ENCODE data around the gene FBXO21.

FBXO21 gene

DNA sequence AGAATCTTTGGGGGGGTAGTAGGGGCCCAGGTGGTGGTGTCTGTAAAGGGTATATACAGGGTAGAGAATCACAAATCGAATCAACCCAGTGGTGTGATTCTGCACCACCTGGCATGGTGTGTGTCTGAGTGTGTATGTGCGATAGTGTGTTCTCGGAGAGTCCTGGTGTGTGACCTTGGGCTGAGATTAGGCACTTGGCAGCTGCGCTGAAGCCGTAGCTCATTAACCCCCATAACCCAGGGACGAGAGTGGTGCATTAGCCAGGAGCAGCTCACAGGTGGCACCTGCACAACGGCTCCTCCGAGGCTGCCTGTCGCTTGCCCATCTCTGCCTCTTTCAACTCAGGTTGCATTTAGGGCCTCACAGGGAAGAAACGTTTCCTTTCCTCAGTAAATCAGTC lies 75.5 kb downstream of the FBXO21 start:
- H2BK15ac ChIP-seq (replicated peaks; ENCODE audit: low read depth): no peak overlapping the region
- no peaks in the 10 kb centered on the region for H3K79me1 ChIP-seq (ENCODE audit: low read length)
- H3K36me3 ChIP-seq (ENCODE audit: control insufficient read depth, insufficient read depth, low read length): no peaks in the 10 kb centered on the region
- no peaks in the 10 kb centered on the region for H3K79me2 ChIP-seq (ENCODE audit: control insufficient read depth, insufficient read depth, low read length)
- no peak overlapping the region for H2BK5ac ChIP-seq (ENCODE audit: low read length)
- no peaks in the 10 kb centered on the region for H3K27me3 ChIP-seq (ENCODE audit: insufficient read depth, low read length, poor library complexity)
- no peak overlapping the region for H3K18ac ChIP-seq (ENCODE audit: low read length)
- H3K56ac ChIP-seq (ENCODE audit: low read length): no peak overlapping the region
- H3K4me3 ChIP-seq (ENCODE audit: low read length): no peak overlapping the region
- H4K8ac ChIP-seq (ENCODE audit: low read depth, low read length): no peak overlapping the region
- H3K9ac ChIP-seq (ENCODE audit: low read length): no peak overlapping the region
- H3K27ac ChIP-seq (ENCODE audit: low read depth, low read length): no peak overlapping the region
- H2AK5ac ChIP-seq (ENCODE audit: low read length): no peak overlapping the region
- H4K5ac ChIP-seq (ENCODE audit: low read length): no peak overlapping the region
- H3K4ac ChIP-seq (ENCODE audit: low read depth, low read length): no peak overlapping the region
- WGBS (ENCODE audit: extremely low coverage, insufficient coverage, low lambda C conversion rate): no CpG with 5 or more reads among the region's 10 CpGs
- H3K4me1 ChIP-seq (ENCODE audit: control insufficient read depth, low read depth, low read length): peaks cover 5% of the 10 kb centered on the region
- no peak overlapping the region for H3K23ac ChIP-seq (ENCODE audit: low read length)
- H2BK120ac ChIP-seq (ENCODE audit: low read depth, low read length): no peak overlapping the region
- DNase-seq: no peak
- H3K4me2 ChIP-seq (ENCODE audit: low read length): no peak overlapping the region

DNA sequence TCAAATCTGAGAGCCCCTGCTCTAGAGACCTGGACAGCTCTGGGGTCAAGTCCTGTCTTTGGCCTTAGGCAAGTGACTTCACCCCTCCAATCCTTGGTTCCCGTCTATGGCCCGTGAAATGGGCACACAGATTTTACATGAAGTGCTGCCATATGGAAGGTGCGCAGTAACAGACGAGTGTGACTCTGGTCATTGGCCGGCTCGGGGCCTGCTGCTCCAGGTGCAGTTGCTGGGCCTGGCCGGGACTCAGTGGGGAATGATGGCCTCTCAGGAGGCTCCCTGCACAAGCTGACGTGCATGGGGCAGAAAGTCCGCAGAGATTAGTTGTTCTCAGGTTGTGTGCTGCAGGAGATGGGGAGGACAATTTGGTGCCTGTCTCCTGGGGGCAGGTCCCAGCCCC lies 77.0 kb downstream of the FBXO21 start:
- H3K56ac ChIP-seq (ENCODE audit: low read length): no peak overlapping the region
- no peaks in the 10 kb centered on the region for H3K79me2 ChIP-seq (ENCODE audit: control insufficient read depth, insufficient read depth, low read length)
- H3K4me3 ChIP-seq (ENCODE audit: low read length): no peak overlapping the region
- H3K4me2 ChIP-seq (ENCODE audit: low read length): no peak overlapping the region
- H2BK5ac ChIP-seq (ENCODE audit: low read length): no peak overlapping the region
- no peak for DNase-seq
- no peak overlapping the region for H2BK120ac ChIP-seq (ENCODE audit: low read depth, low read length)
- H3K4ac ChIP-seq (ENCODE audit: low read depth, low read length): no peak overlapping the region
- no peak overlapping the region for H4K5ac ChIP-seq (ENCODE audit: low read length)
- H2AK5ac ChIP-seq (ENCODE audit: low read length): no peak overlapping the region
- no peak overlapping the region for H3K9ac ChIP-seq (ENCODE audit: low read length)
- no peaks in the 10 kb centered on the region for H3K27me3 ChIP-seq (ENCODE audit: insufficient read depth, low read length, poor library complexity)
- no peaks in the 10 kb centered on the region for H3K36me3 ChIP-seq (ENCODE audit: control insufficient read depth, insufficient read depth, low read length)
- no peak overlapping the region for H3K27ac ChIP-seq (ENCODE audit: low read depth, low read length)
- no peaks in the 10 kb centered on the region for H3K79me1 ChIP-seq (ENCODE audit: low read length)
- no peak overlapping the region for H4K8ac ChIP-seq (ENCODE audit: low read depth, low read length)
- peaks cover 3% of the 10 kb centered on the region for H3K4me1 ChIP-seq (ENCODE audit: control insufficient read depth, low read depth, low read length)
- no CpG with 5 or more reads among the region's 9 CpGs for WGBS (ENCODE audit: extremely low coverage, insufficient coverage, low lambda C conversion rate)
- no peak overlapping the region for H3K23ac ChIP-seq (ENCODE audit: low read length)
- H3K18ac ChIP-seq (ENCODE audit: low read length): no peak overlapping the region
- H2BK15ac ChIP-seq (replicated peaks; ENCODE audit: low read depth): no peak overlapping the region

GRCh38 chr12:117111821-117112595 lies 78.3 kb downstream of the FBXO21 start:
- Histone ChIP-seq H3K9ac (ENCODE audit: low read length) (no peak overlapping the region), H2BK15ac (replicated peaks; ENCODE audit: low read depth) (no peak overlapping the region), H3K18ac (ENCODE audit: low read length) (peak overlapping the region; percentile 43), H3K36me3 (ENCODE audit: control insufficient read depth, insufficient read depth, low read length) (no peaks in the 10 kb centered on the region), H3K27me3 (ENCODE audit: insufficient read depth, low read length, poor library complexity) (no peaks in the 10 kb centered on the region), H3K4me2 (ENCODE audit: low read length) (no peak overlapping the region), H4K5ac (ENCODE audit: low read length) (no peak overlapping the region), H3K4me3 (ENCODE audit: low read length) (no peak overlapping the region), H4K8ac (ENCODE audit: low read depth, low read length) (no peak overlapping the region), H3K79me1 (ENCODE audit: low read length) (no peaks in the 10 kb centered on the region), H2BK5ac (ENCODE audit: low read length) (no peak overlapping the region), H3K4ac (ENCODE audit: low read depth, low read length) (peak overlapping the region; percentile 21), H2AK5ac (ENCODE audit: low read length) (no peak overlapping the region), H3K4me1 (ENCODE audit: control insufficient read depth, low read depth, low read length) (peaks cover 3% of the 10 kb centered on the region), H3K79me2 (ENCODE audit: control insufficient read depth, insufficient read depth, low read length) (no peaks in the 10 kb centered on the region), H2BK120ac (ENCODE audit: low read depth, low read length) (no peak overlapping the region), H3K27ac (ENCODE audit: low read depth, low read length) (no peak overlapping the region), H3K23ac (ENCODE audit: low read length) (no peak overlapping the region), H3K56ac (ENCODE audit: low read length) (peak overlapping the region; percentile 31)
- peak; percentile 49 for DNase-seq
- WGBS (ENCODE audit: extremely low coverage, insufficient coverage, low lambda C conversion rate): no CpG with 5 or more reads among the region's 15 CpGs

- no peak overlapping the region for H3K56ac ChIP-seq (ENCODE audit: low read length)
- no peak overlapping the region for H3K18ac ChIP-seq (ENCODE audit: low read length)
- no peak overlapping the region for H3K9ac ChIP-seq (ENCODE audit: low read length)
- DNase-seq: peak; percentile 57
- H2BK15ac ChIP-seq (replicated peaks; ENCODE audit: low read depth): no peak overlapping the region
- no peak overlapping the region for H3K27ac ChIP-seq (ENCODE audit: low read depth, low read length)
- H3K23ac ChIP-seq (ENCODE audit: low read length): no peak overlapping the region
- no peaks in the 10 kb centered on the region for H3K36me3 ChIP-seq (ENCODE audit: control insufficient read depth, insufficient read depth, low read length)
- WGBS (ENCODE audit: extremely low coverage, insufficient coverage, low lambda C conversion rate): no CpG with 5 or more reads among the region's 6 CpGs
- no peak overlapping the region for H2BK5ac ChIP-seq (ENCODE audit: low read length)
- H3K27me3 ChIP-seq (ENCODE audit: insufficient read depth, low read length, poor library complexity): no peaks in the 10 kb centered on the region
- H4K5ac ChIP-seq (ENCODE audit: low read length): no peak overlapping the region
- peaks cover 3% of the 10 kb centered on the region for H3K4me1 ChIP-seq (ENCODE audit: control insufficient read depth, low read depth, low read length)
- H4K8ac ChIP-seq (ENCODE audit: low read depth, low read length): no peak overlapping the region
- H3K4me3 ChIP-seq (ENCODE audit: low read length): no peak overlapping the region
- no peak overlapping the region for H3K4me2 ChIP-seq (ENCODE audit: low read length)
- no peak overlapping the region for H3K4ac ChIP-seq (ENCODE audit: low read depth, low read length)
- H2BK120ac ChIP-seq (ENCODE audit: low read depth, low read length): no peak overlapping the region
- no peaks in the 10 kb centered on the region for H3K79me1 ChIP-seq (ENCODE audit: low read length)
- no peak overlapping the region for H2AK5ac ChIP-seq (ENCODE audit: low read length)
- no peaks in the 10 kb centered on the region for H3K79me2 ChIP-seq (ENCODE audit: control insufficient read depth, insufficient read depth, low read length)
Measured at GRCh38 chr12:117111386-117111785, 78.9 kb downstream of the FBXO21 start.

DNA sequence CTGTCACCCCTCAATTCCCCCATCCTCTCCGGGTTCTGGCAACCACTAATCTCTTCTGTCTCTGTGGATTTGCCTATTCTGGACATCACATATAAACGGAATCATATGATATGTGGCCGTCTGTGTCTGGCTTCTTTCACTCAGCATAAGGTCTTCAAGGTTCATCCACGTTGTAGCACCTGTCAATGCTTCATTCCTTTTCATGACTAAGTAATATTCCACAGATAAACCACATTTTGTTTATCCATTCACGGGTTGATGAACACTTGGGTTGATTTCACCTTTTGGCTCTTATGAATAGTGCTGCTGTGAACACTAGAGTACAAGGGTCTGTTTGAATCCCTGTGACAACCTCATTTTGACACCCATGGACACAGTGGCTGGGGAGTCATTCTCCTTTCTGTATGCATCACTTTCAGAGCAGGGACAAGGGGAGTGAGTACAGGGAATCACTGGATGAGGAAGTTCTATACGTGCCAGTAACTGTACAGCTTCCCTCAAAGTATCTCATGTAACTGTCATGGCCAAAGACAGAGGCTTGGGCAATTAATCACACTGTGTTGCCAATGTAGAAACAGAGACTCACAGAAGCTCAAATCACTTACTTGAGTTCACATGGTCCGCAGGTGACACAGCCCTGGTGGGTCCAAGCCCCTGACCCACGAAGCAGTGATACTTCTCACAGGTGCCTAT lies 80.2 kb downstream of the FBXO21 start:
- peaks cover 3% of the 10 kb centered on the region for H3K4me1 ChIP-seq (ENCODE audit: control insufficient read depth, low read depth, low read length)
- H3K4ac ChIP-seq (ENCODE audit: low read depth, low read length): no peak overlapping the region
- no CpG with 5 or more reads among the region's 8 CpGs for WGBS (ENCODE audit: extremely low coverage, insufficient coverage, low lambda C conversion rate)

More for the DNA sequence above, 80.2 kb downstream of the FBXO21 start:
- no peak overlapping the region for H3K4me2 ChIP-seq (ENCODE audit: low read length)
- no peak overlapping the region for H3K23ac ChIP-seq (ENCODE audit: low read length)
- no peak overlapping the region for H2AK5ac ChIP-seq (ENCODE audit: low read length)
- no peak overlapping the region for H2BK5ac ChIP-seq (ENCODE audit: low read length)
- no peak for DNase-seq
- no peak overlapping the region for H3K9ac ChIP-seq (ENCODE audit: low read length)
- no peaks in the 10 kb centered on the region for H3K27me3 ChIP-seq (ENCODE audit: insufficient read depth, low read length, poor library complexity)
- H4K8ac ChIP-seq (ENCODE audit: low read depth, low read length): no peak overlapping the region
- no peak overlapping the region for H3K18ac ChIP-seq (ENCODE audit: low read length)
- no peak overlapping the region for H4K5ac ChIP-seq (ENCODE audit: low read length)
- no peaks in the 10 kb centered on the region for H3K36me3 ChIP-seq (ENCODE audit: control insufficient read depth, insufficient read depth, low read length)
- H2BK120ac ChIP-seq (ENCODE audit: low read depth, low read length): no peak overlapping the region
- H3K56ac ChIP-seq (ENCODE audit: low read length): no peak overlapping the region
- H3K4me3 ChIP-seq (ENCODE audit: low read length): no peak overlapping the region
- H3K27ac ChIP-seq (ENCODE audit: low read depth, low read length): no peak overlapping the region
- H3K79me2 ChIP-seq (ENCODE audit: control insufficient read depth, insufficient read depth, low read length): no peaks in the 10 kb centered on the region
- H3K79me1 ChIP-seq (ENCODE audit: low read length): no peaks in the 10 kb centered on the region
- no peak overlapping the region for H2BK15ac ChIP-seq (replicated peaks; ENCODE audit: low read depth)

Measured in mesendoderm (in vitro differentiated cells).